Measurements from ENCODE around the gene OCEL1.

The OCEL1 gene, protein sequence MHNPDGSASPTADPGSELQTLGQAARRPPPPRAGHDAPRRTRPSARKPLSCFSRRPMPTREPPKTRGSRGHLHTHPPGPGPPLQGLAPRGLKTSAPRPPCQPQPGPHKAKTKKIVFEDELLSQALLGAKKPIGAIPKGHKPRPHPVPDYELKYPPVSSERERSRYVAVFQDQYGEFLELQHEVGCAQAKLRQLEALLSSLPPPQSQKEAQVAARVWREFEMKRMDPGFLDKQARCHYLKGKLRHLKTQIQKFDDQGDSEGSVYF

DNA sequence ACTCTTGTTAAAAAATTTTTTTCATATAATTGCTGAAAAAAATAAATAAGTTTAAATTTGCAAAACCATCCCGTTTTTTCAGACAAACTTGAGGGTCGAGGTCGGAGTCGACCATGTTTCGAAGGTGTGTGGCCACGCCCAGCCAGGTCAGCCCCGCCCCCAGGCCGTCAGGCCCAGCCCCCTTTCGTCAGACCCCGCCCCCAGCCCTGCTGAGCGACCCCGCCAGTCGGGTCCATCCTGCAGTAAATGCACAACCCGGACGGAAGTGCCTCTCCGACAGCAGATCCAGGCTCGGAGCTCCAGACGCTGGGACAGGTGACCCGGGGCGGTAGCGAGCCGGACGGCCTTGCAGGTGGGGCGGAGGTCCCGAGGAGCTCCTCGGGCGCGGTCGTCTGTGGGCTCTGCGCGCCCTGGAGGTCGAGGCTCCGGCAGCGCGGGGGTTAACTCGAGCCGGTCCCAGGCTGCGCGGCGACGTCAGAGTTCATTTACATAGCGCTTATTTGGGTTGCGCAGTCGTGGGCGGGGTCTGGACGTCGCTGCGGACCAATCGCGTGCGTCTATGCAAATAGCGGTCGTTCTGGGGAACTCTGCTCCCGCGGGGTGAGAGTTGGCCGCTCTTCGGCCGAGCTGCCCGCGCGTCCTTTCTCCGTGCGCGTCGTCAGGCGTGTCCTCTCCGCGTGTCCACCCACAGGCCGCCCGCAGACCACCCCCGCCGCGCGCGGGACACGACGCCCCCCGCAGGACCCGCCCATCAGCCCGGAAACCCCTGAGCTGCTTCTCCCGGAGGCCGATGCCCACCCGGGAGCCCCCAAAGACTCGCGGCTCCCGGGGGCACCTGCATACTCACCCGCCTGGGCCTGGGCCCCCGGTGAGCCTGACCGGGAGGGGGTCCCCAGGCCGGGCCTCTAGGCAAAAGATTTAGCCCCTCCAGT is at the start of gene OCEL1:
TSS of gene OCEL1 (plus strand) at position 225 of the 932 bp plus-strand sequence. CDS start at position 247, 22 bp downstream.
- no peaks in the 10 kb centered on the region for H3K9me3 ChIP-seq (ENCODE audit: insufficient read depth, low read length)
- peaks cover 10% of the 10 kb centered on the region for H3K4me1 ChIP-seq (ENCODE audit: insufficient read depth, insufficient read length)
- H3K36me3 ChIP-seq (ENCODE audit: insufficient read depth, insufficient read length, low read length): peaks cover 22% of the 10 kb centered on the region
- peaks cover 2% of the 10 kb centered on the region for H3K27me3 ChIP-seq (ENCODE audit: insufficient read depth, insufficient read length)
- DNase-seq (ENCODE audit: low read depth, low spot score): peak; percentile 97
- peak within 1 kb of the TSS; percentile 87 for H3K9ac ChIP-seq (ENCODE audit: insufficient read length, low read depth)
- TF ChIP-seq YY1 (IDR thresholded peaks at IDR 0.05; ENCODE audit: insufficient read depth, insufficient read length): no peak
- no peak for TF ChIP-seq ZNF274 (IDR thresholded peaks at IDR 0.05; ENCODE audit: low read depth, low read length)
- TF ChIP-seq SUZ12 (IDR thresholded peaks at IDR 0.05; ENCODE audit: extremely low read depth, insufficient read depth, insufficient read length): no peak
- peak within 1 kb of the TSS; percentile 79 for H3K4me3 ChIP-seq (ENCODE audit: insufficient read length, low read depth)

DNA sequence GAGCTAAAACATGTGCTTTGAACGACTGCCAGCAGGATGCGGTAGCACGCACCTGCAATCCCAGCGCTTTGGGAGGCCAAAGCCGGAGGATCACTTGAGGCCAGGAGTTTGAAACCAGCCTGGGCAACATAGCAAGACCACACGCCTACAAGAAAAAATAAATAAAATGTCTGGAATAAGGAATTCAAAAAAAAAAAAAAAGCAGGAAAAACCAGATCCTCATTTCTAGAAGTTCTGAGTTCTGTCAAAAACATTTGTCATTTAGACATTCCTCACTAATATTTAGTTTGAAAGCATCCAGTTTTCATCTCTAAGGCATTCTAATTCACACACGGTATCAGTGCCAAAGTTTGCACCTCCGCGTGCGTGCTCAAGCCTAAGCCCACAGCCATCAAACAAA is 47.7 kb upstream of the OCEL1 start:
- H3K27me3 ChIP-seq (ENCODE audit: insufficient read depth, insufficient read length): no peaks in the 10 kb centered on the region
- DNase-seq (ENCODE audit: low read depth, low spot score): no peak
- peaks cover 9% of the 10 kb centered on the region for H3K4me1 ChIP-seq (ENCODE audit: insufficient read depth, insufficient read length)
- H3K36me3 ChIP-seq (ENCODE audit: insufficient read depth, insufficient read length, low read length): peaks cover 71% of the 10 kb centered on the region
- H3K9ac ChIP-seq (ENCODE audit: insufficient read length, low read depth): no peak overlapping the region
- TF ChIP-seq SUZ12 (IDR thresholded peaks at IDR 0.05; ENCODE audit: extremely low read depth, insufficient read depth, insufficient read length) (no peak), ZNF274 (IDR thresholded peaks at IDR 0.05; ENCODE audit: low read depth, low read length) (no peak), YY1 (IDR thresholded peaks at IDR 0.05; ENCODE audit: insufficient read depth, insufficient read length) (no peak)
- H3K9me3 ChIP-seq (ENCODE audit: insufficient read depth, low read length): no peaks in the 10 kb centered on the region
- H3K4me3 ChIP-seq (ENCODE audit: insufficient read length, low read depth): no peak overlapping the region

DNA sequence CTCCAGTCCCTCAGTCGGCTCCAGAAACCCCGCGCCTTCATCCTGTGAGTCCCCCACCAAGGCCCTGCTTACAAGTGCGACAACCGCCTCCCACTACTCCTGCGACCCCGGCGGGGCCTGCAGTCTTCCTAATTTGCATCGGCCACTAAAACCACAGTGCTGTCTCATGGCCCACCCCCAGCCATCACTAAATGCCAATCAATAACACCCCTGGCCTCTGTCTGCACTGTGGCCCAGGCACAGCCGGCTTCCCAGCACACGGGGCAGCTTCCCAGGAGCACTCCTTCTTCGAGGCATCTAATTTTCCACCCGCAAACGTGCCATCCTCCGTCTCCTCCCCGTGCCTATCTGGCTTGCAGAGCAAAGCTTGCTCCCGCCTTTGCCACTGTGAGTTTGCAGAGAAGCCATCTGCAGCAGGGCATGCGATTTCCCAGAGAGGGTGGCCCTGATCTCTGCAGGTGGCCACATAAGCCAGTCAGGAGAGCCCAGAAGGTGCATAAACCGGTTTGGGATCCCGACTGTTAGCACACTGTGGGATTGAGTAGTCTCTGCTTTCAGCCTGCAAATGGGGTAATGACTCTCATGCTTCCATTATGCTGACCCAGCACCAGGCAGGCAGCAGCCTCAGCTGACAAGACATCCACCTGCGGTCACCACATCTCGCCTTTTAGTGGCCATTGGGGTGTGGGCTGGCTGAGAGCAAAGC is 44.9 kb upstream of the OCEL1 start:
- Histone ChIP-seq H3K4me3 (ENCODE audit: insufficient read length, low read depth) (no peak overlapping the region), H3K27me3 (ENCODE audit: insufficient read depth, insufficient read length) (no peaks in the 10 kb centered on the region), H3K9me3 (ENCODE audit: insufficient read depth, low read length) (no peaks in the 10 kb centered on the region), H3K36me3 (ENCODE audit: insufficient read depth, insufficient read length, low read length) (peaks cover 72% of the 10 kb centered on the region), H3K9ac (ENCODE audit: insufficient read length, low read depth) (no peak overlapping the region), H3K4me1 (ENCODE audit: insufficient read depth, insufficient read length) (peaks cover 8% of the 10 kb centered on the region)
- no peak for DNase-seq (ENCODE audit: low read depth, low spot score)
- TF ChIP-seq YY1 (IDR thresholded peaks at IDR 0.05; ENCODE audit: insufficient read depth, insufficient read length) (no peak), SUZ12 (IDR thresholded peaks at IDR 0.05; ENCODE audit: extremely low read depth, insufficient read depth, insufficient read length) (no peak)

DNA sequence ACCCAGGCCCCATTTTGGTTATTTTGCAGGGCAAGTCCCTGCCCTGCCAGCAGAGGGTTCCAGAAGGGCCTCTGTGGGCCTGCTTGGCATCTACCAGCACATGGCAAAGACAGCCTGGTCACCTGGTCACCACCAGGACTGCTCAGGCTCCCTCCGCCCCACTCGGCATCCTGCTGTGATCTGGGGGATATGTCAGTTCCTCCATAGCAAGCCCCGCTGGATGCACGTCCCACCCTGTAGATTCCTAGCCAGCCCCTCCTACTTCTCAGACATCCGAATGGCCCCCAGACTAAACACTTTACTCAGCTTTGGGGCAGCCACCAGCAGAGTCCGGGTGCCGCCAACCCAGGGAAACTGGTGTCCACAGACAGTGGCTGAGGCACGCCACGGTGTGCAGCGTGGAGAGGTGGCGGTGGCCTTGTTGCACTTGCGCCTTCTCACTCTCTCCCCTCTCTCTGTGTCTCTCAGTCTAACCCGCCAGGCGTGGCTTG is 42.7 kb upstream of the OCEL1 start:
- TF ChIP-seq ZNF274 (IDR thresholded peaks at IDR 0.05; ENCODE audit: low read depth, low read length): no peak
- TF ChIP-seq SUZ12 (IDR thresholded peaks at IDR 0.05; ENCODE audit: extremely low read depth, insufficient read depth, insufficient read length): no peak
- TF ChIP-seq YY1 (IDR thresholded peaks at IDR 0.05; ENCODE audit: insufficient read depth, insufficient read length): no peak
- Histone ChIP-seq H3K9me3 (ENCODE audit: insufficient read depth, low read length) (no peaks in the 10 kb centered on the region), H3K4me3 (ENCODE audit: insufficient read length, low read depth) (no peak overlapping the region), H3K27me3 (ENCODE audit: insufficient read depth, insufficient read length) (no peaks in the 10 kb centered on the region), H3K36me3 (ENCODE audit: insufficient read depth, insufficient read length, low read length) (peaks cover 70% of the 10 kb centered on the region), H3K9ac (ENCODE audit: insufficient read length, low read depth) (peak overlapping the region; percentile 50), H3K4me1 (ENCODE audit: insufficient read depth, insufficient read length) (peaks cover 8% of the 10 kb centered on the region)
- DNase-seq (ENCODE audit: low read depth, low spot score): no peak

DNA sequence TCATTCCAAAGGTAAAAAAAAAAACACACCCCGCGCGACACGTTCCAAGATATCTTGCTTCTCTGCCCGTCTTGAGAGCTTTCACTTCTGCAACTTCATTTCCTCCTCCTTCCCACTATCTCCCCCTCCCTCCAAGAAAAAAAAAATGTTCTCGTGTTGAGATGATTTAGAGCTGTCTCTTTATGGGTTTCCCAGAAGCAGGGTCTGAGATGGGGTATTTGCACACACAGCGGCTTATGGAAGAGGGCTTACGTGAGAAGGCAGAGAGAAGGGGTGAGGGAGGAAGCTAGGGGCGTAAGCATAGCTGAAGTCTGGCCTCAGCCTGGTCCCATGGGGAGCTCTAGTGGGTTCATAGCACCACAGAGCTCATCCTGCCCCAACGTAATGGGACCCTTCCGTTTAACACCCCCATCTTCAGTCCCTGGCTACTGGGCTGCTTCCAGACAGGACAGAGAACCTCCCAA is 42.1 kb upstream of the OCEL1 start:
- H3K9me3 ChIP-seq (ENCODE audit: insufficient read depth, low read length): no peaks in the 10 kb centered on the region
- TF ChIP-seq SUZ12 (IDR thresholded peaks at IDR 0.05; ENCODE audit: extremely low read depth, insufficient read depth, insufficient read length) (no peak), YY1 (IDR thresholded peaks at IDR 0.05; ENCODE audit: insufficient read depth, insufficient read length) (no peak), ZNF274 (IDR thresholded peaks at IDR 0.05; ENCODE audit: low read depth, low read length) (no peak)
- H3K4me3 ChIP-seq (ENCODE audit: insufficient read length, low read depth): no peak overlapping the region
- no peak for DNase-seq (ENCODE audit: low read depth, low spot score)
- H3K9ac ChIP-seq (ENCODE audit: insufficient read length, low read depth): no peak overlapping the region
- H3K4me1 ChIP-seq (ENCODE audit: insufficient read depth, insufficient read length): peaks cover 8% of the 10 kb centered on the region
- H3K27me3 ChIP-seq (ENCODE audit: insufficient read depth, insufficient read length): no peaks in the 10 kb centered on the region
- H3K36me3 ChIP-seq (ENCODE audit: insufficient read depth, insufficient read length, low read length): peaks cover 71% of the 10 kb centered on the region

DNA sequence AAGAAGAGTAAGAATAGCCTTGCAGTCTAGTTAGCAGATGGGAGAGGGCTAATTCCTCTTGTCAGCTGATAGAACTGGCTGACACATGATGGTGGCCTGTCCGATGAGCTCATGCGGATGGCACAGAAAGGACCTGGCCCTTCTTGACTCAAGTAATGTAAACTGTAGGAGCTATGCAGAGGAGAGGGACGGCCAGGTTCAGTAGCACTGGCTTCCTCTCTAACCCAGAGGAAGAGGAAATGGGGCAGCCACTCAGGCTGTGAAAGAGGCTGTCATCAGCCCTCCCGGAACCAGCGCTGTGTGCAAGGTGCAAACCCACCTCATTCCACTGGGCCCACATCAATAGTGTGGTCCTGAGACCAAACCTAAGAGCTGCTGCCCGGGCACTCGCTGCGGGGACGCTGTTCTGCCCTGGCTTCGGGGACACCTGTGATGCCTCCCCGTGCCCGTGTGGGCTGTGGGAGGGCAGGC is 41.6 kb upstream of the OCEL1 start:
- no peaks in the 10 kb centered on the region for H3K27me3 ChIP-seq (ENCODE audit: insufficient read depth, insufficient read length)
- peaks cover 8% of the 10 kb centered on the region for H3K4me1 ChIP-seq (ENCODE audit: insufficient read depth, insufficient read length)
- no peak for DNase-seq (ENCODE audit: low read depth, low spot score)
- H3K9ac ChIP-seq (ENCODE audit: insufficient read length, low read depth): no peak overlapping the region
- H3K36me3 ChIP-seq (ENCODE audit: insufficient read depth, insufficient read length, low read length): peaks cover 73% of the 10 kb centered on the region
- no peaks in the 10 kb centered on the region for H3K9me3 ChIP-seq (ENCODE audit: insufficient read depth, low read length)
- TF ChIP-seq YY1 (IDR thresholded peaks at IDR 0.05; ENCODE audit: insufficient read depth, insufficient read length) (no peak), ZNF274 (IDR thresholded peaks at IDR 0.05; ENCODE audit: low read depth, low read length) (no peak), SUZ12 (IDR thresholded peaks at IDR 0.05; ENCODE audit: extremely low read depth, insufficient read depth, insufficient read length) (no peak)
- H3K4me3 ChIP-seq (ENCODE audit: insufficient read length, low read depth): no peak overlapping the region
